Measurements from ENCODE around the gene COL1A1.

The COL1A1 gene

GRCh38 chr17:50139185-50139783 is 62.1 kb downstream of the COL1A1 start:
- DNase-seq: no peak

GRCh38 chr17:50137042-50137441 is 64.4 kb downstream of the COL1A1 start:
- DNase-seq: no peak

DNA sequence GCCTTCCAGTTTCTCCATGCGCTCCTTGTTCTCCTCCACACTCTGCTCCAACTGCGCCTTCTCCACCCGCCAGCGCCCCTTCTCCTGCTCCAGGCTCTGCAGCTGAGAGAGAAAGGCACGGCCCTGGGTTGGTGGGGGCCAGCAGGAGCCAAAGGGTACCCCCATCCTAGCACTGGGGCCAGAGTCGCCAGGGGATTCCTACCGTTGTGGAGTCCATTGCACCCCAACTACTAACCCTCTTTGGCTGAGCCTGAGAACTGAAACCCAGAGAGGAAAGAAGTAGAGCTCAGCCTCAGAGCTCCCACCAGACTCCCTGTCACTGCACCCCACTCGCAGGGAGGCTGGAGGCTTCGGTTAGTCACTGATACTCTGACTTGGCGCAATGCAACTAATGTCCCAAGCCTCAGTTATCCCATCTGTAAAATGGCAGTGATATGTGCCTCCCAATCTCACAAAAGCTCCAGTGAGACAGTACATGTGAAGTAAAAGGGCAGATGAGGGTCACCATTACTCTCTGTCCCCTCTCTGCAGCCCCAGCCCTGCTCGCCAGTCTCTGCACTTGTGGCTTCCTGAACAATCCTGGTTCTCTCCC is 65.2 kb downstream of the COL1A1 start:
- no peak for DNase-seq

- no peak for DNase-seq
These were observed 65.9 kb downstream of the COL1A1 start for GRCh38 chr17:50135316-50136095.

DNA sequence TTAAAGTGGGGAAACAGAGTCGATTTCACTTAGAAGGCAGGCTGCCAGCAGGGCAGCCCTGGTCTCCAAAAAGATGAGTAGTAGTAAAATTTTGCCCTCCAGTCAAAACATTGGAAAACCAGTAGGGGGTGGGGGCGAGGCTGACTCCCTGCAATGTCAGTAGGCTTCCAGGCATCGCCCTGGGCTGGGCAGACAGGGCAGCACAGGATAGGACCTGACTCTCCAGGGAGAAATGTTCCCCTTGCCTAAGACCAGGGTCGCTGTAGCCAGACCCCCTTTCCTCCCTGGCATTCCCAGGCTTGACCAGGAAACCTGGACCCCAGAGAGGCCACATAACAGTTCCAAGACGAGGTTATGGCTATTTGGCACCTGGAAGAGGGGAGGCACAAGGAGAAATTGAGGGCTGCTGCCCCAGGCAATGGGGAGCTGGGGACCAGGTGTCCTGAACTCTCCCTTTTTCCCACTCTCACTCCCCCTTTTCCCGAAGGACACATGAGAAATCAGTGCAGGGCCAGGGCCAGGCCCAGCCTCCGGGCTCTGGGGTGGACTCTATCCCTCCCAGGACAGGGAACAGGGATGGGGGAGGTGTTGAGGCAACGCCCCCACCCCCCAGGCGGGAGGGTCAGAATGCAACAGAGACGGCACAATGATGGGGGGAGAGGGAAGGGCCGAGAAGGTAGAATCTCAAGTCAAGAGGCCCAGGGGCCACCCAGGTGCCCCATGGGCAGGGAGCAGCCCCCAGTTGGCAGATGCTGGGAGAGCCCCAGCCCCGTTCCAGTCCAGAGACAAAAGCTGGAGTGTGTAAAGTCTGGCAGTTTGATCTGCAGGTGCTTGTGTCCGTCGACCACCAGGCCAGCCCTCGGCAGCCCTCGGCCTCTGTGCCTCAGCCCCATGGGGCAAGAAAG is 67.0 kb downstream of the COL1A1 start:
- no peak for DNase-seq

DNA sequence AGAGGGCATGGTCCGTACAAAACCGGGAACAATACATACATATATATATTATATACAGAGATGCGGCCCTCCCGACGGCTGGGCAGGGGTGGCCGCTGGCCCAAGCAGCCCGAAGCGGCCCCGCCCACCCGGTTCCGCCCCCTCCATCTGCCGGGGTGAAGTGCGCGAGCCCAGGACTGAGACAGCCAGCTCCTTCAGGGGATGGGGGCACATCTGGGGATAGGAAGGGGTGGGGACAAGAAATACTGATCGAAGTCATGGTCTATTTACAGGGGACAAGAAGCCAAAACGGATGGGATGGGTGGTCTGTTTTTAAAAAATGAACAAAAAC is 67.7 kb downstream of the COL1A1 start:
- DNase-seq: no peak

Measured in NCI-H187 treated with DMSO at 0.1 percent for 48 hours (cell line).